GM21381 (cell line): ENCODE measurements around the gene MTSS2.
"Not testable (repeated sequence)": the region's sequence is repeated elsewhere in the genome, so short reads cannot be mapped to it uniquely, and the experiment has no call there.

ENCODE experiments used
- ATAC-seq: cut with Tn5 transposase; IDR thresholded peaks from one replicate; pipeline ENCODE4 v1.9.1; 2021; ENCODE audit warnings: mild to moderate bottlenecking, moderate library complexity; ENCODE audit not compliant: unreplicated experiment

Gene MTSS2

DNA sequence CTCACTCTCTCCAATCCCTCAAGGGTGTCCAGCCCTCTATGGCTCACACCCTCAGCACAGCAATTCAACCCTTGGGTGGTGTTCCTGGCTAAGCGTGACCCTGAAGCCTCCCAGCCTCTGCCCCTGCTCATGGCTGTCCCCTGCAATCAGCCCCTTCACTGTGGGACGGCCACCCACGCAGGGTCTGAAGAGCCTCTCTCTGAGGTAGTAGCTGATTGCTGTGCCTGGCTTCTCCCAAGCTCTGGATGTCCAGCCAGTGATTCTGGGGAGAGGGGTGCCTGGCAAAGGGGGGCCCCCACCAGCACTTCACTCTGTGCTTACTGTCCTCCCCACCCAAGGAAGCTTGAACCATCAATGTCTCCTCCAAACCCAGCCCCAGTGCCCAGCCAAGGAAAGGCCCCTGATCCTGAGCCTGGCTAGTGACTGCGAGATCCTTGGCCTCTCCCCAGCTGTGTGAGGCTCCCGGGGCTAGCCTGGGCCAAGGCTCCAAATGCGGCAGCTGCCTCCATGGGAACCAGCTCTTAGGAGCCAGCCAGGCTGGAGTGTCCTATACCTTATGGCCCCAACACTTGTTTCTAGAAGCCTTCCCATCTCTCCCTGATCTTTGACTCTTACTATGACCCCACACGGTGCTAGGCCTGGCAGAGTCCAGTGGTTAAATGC, 9.9 kb downstream of the MTSS2 start:
- no peak for ATAC-seq

- no peak for ATAC-seq
These were observed 11.4 kb downstream of the MTSS2 start for GRCh38 chr16:70674221-70675014.

- ATAC-seq = not testable (repeated sequence)
These were observed 14.9 kb downstream of the MTSS2 start for GRCh38 chr16:70670938-70671337.

DNA sequence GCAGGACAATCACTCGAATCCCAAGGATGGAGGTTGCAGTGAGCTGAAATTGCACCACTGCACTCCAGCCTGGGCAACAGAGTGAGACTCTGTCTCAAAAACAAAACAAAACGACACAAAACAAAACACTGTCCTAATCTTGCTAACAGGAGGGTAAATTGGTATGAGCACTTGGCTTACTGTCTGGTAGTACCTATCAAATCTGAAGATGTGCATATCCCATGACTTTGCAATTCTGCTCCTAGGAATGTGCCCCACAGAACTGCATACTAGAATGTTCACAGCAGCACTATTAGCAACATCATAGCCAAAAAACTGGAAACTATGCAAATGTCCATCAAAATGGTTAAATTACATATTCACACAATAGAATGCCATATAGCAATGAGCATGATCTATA, 15.7 kb downstream of the MTSS2 start:
- no peak for ATAC-seq

GRCh38 chr16:70665806-70666735, 19.8 kb downstream of the MTSS2 start:
- no peak for ATAC-seq

DNA sequence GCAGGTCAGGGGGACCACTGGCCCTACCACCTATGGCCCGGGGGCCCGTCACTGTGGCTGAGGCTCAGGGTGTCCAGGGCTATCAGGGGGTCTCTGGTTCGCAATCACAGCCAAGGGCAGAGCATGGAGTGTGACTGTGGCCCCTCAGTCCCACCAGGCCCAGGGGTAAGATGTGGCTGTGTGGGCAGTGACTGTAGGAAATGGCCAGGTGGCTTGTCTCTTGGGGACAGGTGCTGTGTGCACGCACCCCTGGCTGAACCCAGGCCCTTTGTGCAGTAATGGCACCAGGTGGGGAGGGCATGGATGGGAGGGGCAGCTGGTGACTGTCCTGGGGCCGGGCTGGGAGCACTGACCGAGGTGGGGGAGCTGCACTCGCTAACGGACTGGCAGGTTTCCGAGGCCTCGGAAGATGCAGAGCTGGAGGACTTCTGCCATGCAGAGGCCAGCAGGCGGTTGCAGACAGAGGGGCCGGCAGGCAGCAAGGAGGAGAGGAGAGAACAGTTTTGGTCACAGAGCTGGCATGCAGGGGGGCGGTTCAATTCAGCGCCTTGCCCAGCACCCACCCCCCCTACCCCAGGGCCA, 20.6 kb downstream of the MTSS2 start:
- ATAC-seq = no peak

DNA sequence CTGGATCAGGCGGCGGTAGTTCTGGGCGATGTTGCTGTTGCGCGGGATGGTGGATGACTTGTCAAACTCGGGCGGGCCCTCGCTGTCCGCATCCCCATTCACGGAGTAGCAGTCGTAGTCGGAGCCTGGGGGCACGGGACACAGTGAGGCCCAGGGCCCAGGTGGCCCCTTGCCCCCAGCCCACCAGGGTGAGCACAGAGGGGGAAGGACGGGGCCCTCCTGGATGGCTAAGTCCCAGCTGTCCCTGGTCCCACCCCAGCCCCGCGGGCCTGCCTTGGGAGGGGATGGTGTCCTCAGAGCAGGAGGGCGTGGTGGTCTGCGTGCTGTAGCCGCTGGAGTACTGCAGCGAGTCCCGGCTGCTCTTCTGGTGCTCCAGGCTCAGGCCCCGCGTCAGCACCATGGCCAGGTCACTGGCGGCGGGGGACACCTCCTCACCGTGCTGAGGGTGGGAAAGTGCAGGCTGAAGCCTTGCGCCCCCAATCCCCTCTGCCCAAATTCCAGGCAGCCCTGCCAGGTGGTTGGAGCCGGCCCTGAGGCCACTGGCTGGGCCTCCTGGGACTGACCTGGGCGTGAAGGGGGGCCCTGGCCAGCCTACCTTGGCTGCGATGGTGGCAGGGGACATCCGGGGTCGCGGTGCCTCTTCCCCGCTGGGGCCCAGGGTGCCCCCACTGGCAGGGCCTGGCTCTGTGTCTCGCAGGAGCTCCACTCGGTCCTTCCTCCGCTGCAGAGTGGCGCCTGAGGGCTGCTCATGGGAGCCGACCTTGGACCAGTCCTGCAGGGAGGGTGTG, 21.3 kb downstream of the MTSS2 start:
- ATAC-seq = no peak

DNA sequence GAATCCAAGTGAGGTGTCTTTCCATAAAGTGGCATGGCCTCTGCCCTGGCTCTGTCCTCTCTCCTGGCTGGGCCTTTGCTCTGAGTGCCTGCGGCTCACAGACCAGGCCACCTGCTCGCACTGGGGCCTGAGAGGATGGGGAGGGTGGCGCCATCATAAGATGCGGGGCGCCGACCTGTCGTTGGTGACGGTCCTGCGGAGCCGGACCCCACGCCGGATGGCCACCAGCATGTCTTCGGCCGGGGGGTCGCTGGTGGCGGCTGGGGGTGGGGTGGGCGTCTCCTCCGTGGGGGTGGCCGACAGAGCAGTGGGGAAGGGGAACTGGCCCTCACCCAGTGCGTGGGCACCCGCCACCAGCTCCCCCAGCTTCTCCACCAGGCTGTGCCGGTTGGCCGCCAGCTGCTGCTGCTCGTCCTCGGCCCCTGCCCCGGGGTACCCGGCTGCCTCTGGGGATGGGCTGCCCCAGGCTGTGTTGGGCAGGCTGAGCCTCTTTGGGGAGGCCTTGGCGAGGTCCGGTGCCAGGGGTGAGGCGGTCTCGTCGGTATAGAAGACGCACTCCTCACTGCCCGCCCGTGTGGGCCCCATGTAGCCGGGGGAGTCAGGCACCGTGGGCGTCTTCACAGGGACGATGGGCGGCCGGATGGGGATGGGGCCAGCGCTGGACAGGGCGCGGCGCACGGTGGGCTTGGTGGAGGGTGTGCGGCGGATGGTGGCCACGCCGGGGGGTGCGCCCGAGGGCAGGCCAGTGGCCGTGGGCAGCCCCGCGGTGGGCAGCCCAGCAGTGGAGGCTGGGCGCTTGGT, 22.1 kb downstream of the MTSS2 start:
- no peak for ATAC-seq

GRCh38 chr16:70662991-70663523, 22.8 kb downstream of the MTSS2 start:
- ATAC-seq = no peak

- ATAC-seq = no peak
These were observed 23.8 kb downstream of the MTSS2 start for GRCh38 chr16:70661918-70662641.

DNA sequence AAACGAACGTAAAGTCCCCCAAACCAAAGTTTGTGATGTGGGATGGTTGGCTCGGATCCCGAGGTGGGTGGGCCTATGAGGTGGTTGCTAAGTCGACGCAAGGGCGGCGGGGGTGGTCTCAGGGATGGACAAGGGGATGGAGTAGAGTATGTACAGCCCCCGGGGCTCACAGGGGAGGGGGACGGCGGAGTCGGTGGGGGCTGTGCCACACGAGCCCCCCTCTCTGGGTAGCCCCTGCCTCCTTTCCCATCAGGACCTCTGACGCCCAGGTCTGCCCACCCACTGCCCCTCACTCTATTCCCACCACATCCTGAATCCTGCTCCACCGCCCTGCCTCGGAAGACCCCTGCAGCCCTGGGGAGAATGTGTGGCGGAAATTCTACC, 24.3 kb downstream of the MTSS2 start:
- no peak for ATAC-seq

GRCh38 chr16:70660672-70661350, 25.0 kb downstream of the MTSS2 start:
- no peak for ATAC-seq

- ATAC-seq = no peak
These were observed 25.7 kb downstream of the MTSS2 start for GRCh38 chr16:70659953-70660671.

GRCh38 chr16:70659546-70659945, 26.3 kb downstream of the MTSS2 start:
- ATAC-seq = no peak

DNA sequence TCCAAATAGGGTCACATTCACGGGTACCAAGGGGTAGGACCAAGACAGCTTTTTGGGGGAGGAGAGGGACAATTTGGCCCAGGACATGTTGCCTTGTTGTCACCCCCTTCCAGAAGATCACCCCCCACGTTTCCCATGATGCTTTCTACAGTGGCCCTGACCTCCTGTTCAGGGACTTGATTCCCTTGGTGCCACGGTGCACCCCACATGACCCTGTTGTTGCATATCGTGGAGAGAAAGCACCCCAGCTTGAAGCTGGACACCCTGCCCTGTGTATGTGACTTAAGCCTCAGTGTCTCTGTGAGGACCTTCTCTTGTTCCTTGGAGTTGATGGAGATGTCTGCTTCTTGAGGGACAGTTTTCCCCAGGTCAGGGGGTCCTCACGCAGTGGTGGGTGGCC, 26.9 kb downstream of the MTSS2 start:
- ATAC-seq = no peak

GRCh38 chr16:70657956-70658355, 27.9 kb downstream of the MTSS2 start:
- ATAC-seq = no peak

- ATAC-seq = no peak
These were observed 29.1 kb downstream of the MTSS2 start for GRCh38 chr16:70656712-70657263.
